K562 (cell line): Measurements from ENCODE around the gene CYSTM1. TPM values are rescaled to one million over a fixed set of nuclear protein-coding genes. Genes with fewer than 3 reads are reported as not detected.

Experiments
- ATAC-seq: fragments of 200-7000 bp; cut with Tn5 transposase; 3 replicates; pipeline ENCODE4 v1.9.1; 2020; ENCODE audit warnings: moderate library complexity
- BruUV-seq: library from RNA; stranded (reverse); fragments of 400-500 nt; replicated peaks from 2 replicates; lab custom pipeline; 2021; lab: Mats Ljungman, UMichigan
- CTCF ChIA-PET: fragments of 300-600 bp; formaldehyde crosslinking; extraction: SDS; loops from one replicate; lab custom pipeline; 2021; ENCODE audit warnings: low intra/inter-chr PET ratio; lab: Yijun Ruan, JAX
- POLR2A ChIA-PET: fragments of 300-600, 350-650 bp; sonication (Branson Sonifier 250); formaldehyde crosslinking; extraction: SDS; loops from one replicate; lab custom pipeline; 2021; ENCODE audit warnings: antibody characterized with exemption, inconsistent platforms; lab: Yijun Ruan, JAX
- DNase-seq, 4 experiments: peaks; one replicate each; pipeline versions ENCODE4 v3.0.0 to v3.0.0-alpha.2; 2011 to 2018; ENCODE audit warnings: low spot score in 3 of 4, mixed read lengths in 3 of 4; ENCODE audit errors: extremely low read depth in 1 of 4
- FAIRE-seq: peaks from 2 replicates; lab custom pipeline; 2011; peaks lifted over from hg19 to GRCh38; lab: Jason Lieb, UNC
- H2AFZ ChIP-seq: 2 replicates; pipeline ENCODE4 v1.6.0; 2011; ENCODE audit warnings: low read depth, low read length, control low read depth, inconsistent platforms
- H3K27ac ChIP-seq: fragments of 200-600 bp; 3 replicates; pipeline ENCODE4 v1.8.0; 2011; ENCODE audit warnings: low read depth, mild to moderate bottlenecking, control low read depth, inconsistent platforms, low read length, moderate library complexity, mixed read lengths; ENCODE audit errors: extremely low read depth
- H3K27me3 ChIP-seq, 2 experiments: fragments of 300-600 bp in 1 of 2; 2 replicates in 1 of 2; 3 replicates in 1 of 2; pipeline versions ENCODE4 v1.6.0 to v1.8.0; 2011; ENCODE audit warnings: inconsistent platforms in 2 of 2, low read length in 2 of 2, mild to moderate bottlenecking in 1 of 2, mixed read lengths in 1 of 2, moderate library complexity in 1 of 2; ENCODE audit not compliant: control insufficient read depth in 2 of 2, insufficient read depth in 2 of 2
- H3K36me3 ChIP-seq: fragments of 300-600 bp; 3 replicates; pipeline ENCODE4 v1.8.0; 2011; ENCODE audit warnings: mild to moderate bottlenecking, low read length, inconsistent platforms; ENCODE audit not compliant: control insufficient read depth, insufficient read depth
- H3K4me1 ChIP-seq, 2 experiments: fragments of 200-600 bp in 1 of 2; replicated peaks in 1 of 2; 2 replicates in 1 of 2; 3 replicates in 1 of 2; pipeline versions ENCODE4 v1.5.1 to v1.8.0; 2011; ENCODE audit warnings: inconsistent platforms in 2 of 2, low read length in 2 of 2, mild to moderate bottlenecking in 1 of 2, mixed read lengths in 1 of 2, moderate library complexity in 1 of 2; ENCODE audit not compliant: control insufficient read depth in 2 of 2, insufficient read depth in 2 of 2
- H3K4me2 ChIP-seq: 2 replicates; pipeline ENCODE4 v1.6.1; 2011; ENCODE audit warnings: low read length, control low read depth, inconsistent platforms, mixed read lengths; ENCODE audit not compliant: insufficient read depth
- H3K4me3 ChIP-seq: fragments of 200-600 bp; sonication (generic), shearing (Covaris generic); 2 replicates; pipeline ENCODE4 v1.5.1; 2016; ENCODE audit warnings: control low read depth, inconsistent platforms
- H3K79me2 ChIP-seq: fragments of 200-600 bp; 3 replicates; pipeline ENCODE4 v1.8.0; 2011; ENCODE audit warnings: low read length, inconsistent platforms; ENCODE audit not compliant: control insufficient read depth, insufficient read depth
- H3K9ac ChIP-seq, 2 experiments: 2 replicates each; pipeline versions ENCODE4 v1.6.0 to v1.6.1; 2011; ENCODE audit warnings: low read depth in 2 of 2, low read length in 2 of 2, control low read depth in 1 of 2, inconsistent platforms in 1 of 2, mild to moderate bottlenecking in 1 of 2, mixed read lengths in 1 of 2; ENCODE audit not compliant: insufficient read depth in 1 of 2
- H3K9me1 ChIP-seq: one replicate; pipeline ENCODE4 v1.6.0; 2011; ENCODE audit warnings: inconsistent platforms, mild to moderate bottlenecking, low read length, moderate library complexity; ENCODE audit not compliant: control insufficient read depth, insufficient read depth
- H3K9me3 ChIP-seq: replicated peaks from 2 replicates; pipeline ENCODE4 v1.5.1; 2011; ENCODE audit warnings: low read depth, low read length, inconsistent platforms; ENCODE audit not compliant: control insufficient read depth, insufficient read depth
- H4K20me1 ChIP-seq: replicated peaks from 2 replicates; pipeline ENCODE4 v1.6.1; 2011; ENCODE audit warnings: low read length, inconsistent platforms, mixed read lengths; ENCODE audit not compliant: control insufficient read depth, insufficient read depth
- ATF7 ChIP-seq: fragments of 450-650 bp; IDR thresholded peaks from 2 replicates; pipeline ENCODE4 v1.7.1; 2014; ENCODE audit warnings: mild to moderate bottlenecking, moderate library complexity
- EHMT2 ChIP-seq: fragments of 450-650 bp; IDR thresholded peaks from 2 replicates; pipeline ENCODE4 v1.6.1; 2018; ENCODE audit warnings: antibody characterized with exemption
- FIP1L1 ChIP-seq: fragments of 200-400 bp; formaldehyde crosslinking; IDR thresholded peaks from 2 replicates; pipeline ENCODE4 v1.6.1; 2018; ENCODE audit warnings: mild to moderate bottlenecking, low read depth, low read length; ENCODE audit not compliant: poor library complexity, severe bottlenecking
- HDAC3 ChIP-seq: fragments of 450-650 bp; IDR thresholded peaks from 2 replicates; pipeline ENCODE4 v1.6.1; 2018; ENCODE audit warnings: borderline replicate concordance, mild to moderate bottlenecking, moderate library complexity; ENCODE audit not compliant: partially characterized antibody
- NONO ChIP-seq, 2 experiments: fragments of 200-400 bp in 1 of 2; fragments of 450-650 bp in 1 of 2; formaldehyde crosslinking in 1 of 2; IDR thresholded peaks; 2 replicates each; pipeline ENCODE4 v1.6.1; 2017; ENCODE audit warnings: low read depth in 2 of 2, mild to moderate bottlenecking in 2 of 2, moderate library complexity in 2 of 2, low read length in 1 of 2
- PURB ChIP-seq: sonication (generic); formaldehyde crosslinking; IDR thresholded peaks from 2 replicates; pipeline ENCODE4 v1.9.0; 2021; ENCODE audit warnings: low read depth, mild to moderate bottlenecking, missing genetic modification reagents
- SMARCB1 ChIP-seq: IDR thresholded peaks from 2 replicates; pipeline ENCODE4 v1.6.1; 2011; ENCODE audit warnings: improper control_type of control experiment, low read depth; ENCODE audit not compliant: insufficient read length
- SMC3 ChIP-seq: conservative IDR thresholded peaks from 2 replicates; pipeline ENCODE4 v1.6.1; 2011; ENCODE audit warnings: low read depth, low read length, improper control_type of control experiment; ENCODE audit not compliant: insufficient read depth
- ZFP36 ChIP-seq: fragments of 150-350 bp; IDR thresholded peaks from 2 replicates; pipeline ENCODE4 v1.6.1; 2018; ENCODE audit warnings: low read length, low read depth; ENCODE audit not compliant: partially characterized antibody
- ZNF274 ChIP-seq: IDR thresholded peaks from 2 replicates; pipeline ENCODE4 v1.6.1; 2011; ENCODE audit warnings: low read depth, mild to moderate bottlenecking, low read length, moderate library complexity, borderline replicate concordance
- WGBS: fragments of 100-300 bp; shearing (Covaris generic); methylation state at CpG from one replicate; pipeline ENCODE4 v1.1.6; 2016; ENCODE audit warnings: low coverage, mixed read lengths; ENCODE audit not compliant: insufficient coverage; ENCODE audit errors: missing lambda C conversion rate; 5-methylcytosine and 5-hydroxymethylcytosine counted together
- in situ Hi-C: fragments of 300-500 bp; cut with MboI; formaldehyde crosslinking; loops from 4 replicates; pipeline ENCODE4 v1.15.0; 2018; ENCODE audit warnings: inconsistent platforms, mixed read lengths
- intact Hi-C: fragments of 100-400 bp; cut with micrococcal nuclease; formaldehyde crosslinking; loops from 2 replicates; pipeline ENCODE4 v1.14.2; 2022
- polyA plus RNA-seq, 8 experiments: library from polyadenylated mRNA; depleted of rRNA in 4 of 8; stranded (reverse) in 5 of 8; unstranded in 3 of 8; fragments of >200 nt; fragmentation: Nextera tagmentation in 2 of 8; fragmentation: Illumina TruSeq in 1 of 8; extraction: Ambion mirVana in 2 of 8; extraction: Trizol in 1 of 8; gene quantifications; 2 replicates each; pipeline versions ENCODE4 v1.2.1 to v1.2.3, GENCODE V29; 2011 to 2014; ENCODE audit warnings: inconsistent platforms in 1 of 8, missing spikeins in 1 of 8
- total RNA-seq, 7 experiments: library from RNA; depleted of rRNA in 6 of 7; stranded (reverse); fragments of >200 nt in 6 of 7; fragmentation: Illumina TruSeq in 2 of 7; extraction: Trizol in 2 of 7; gene quantifications; 2 replicates each; pipeline versions ENCODE4 v1.2.1 to v1.2.3, GENCODE V29; 2011 to 2021; ENCODE audit warnings: low replicate concordance in 1 of 7
- TF ChIP-seq, protein P1 (sequence below): sonication (generic); formaldehyde crosslinking; IDR thresholded peaks from 2 replicates; pipeline ENCODE4 v1.8.1; 2023; ENCODE audit warnings: mild to moderate bottlenecking, missing genetic modification reagents
- TF ChIP-seq, protein P2 (sequence below), 3 experiments: IDR thresholded peaks in 2 of 3; conservative IDR thresholded peaks in 1 of 3; 2 replicates each; pipeline ENCODE4 v1.5.1; 2011 to 2012; ENCODE audit warnings: low read length in 3 of 3, mild to moderate bottlenecking in 3 of 3, control low read depth in 2 of 3, improper control_type of control experiment in 1 of 3, inconsistent platforms in 1 of 3, low read depth in 1 of 3, mixed read lengths in 1 of 3, moderate library complexity in 1 of 3; ENCODE audit not compliant: insufficient read depth in 2 of 3
- TF ChIP-seq, protein P3 (sequence below): fragments of 450-650 bp; IDR thresholded peaks from 2 replicates; pipeline ENCODE4 v1.6.1; 2016; ENCODE audit warnings: mild to moderate bottlenecking

Gene CYSTM1
- total and polyA plus RNA-seq, 9 of the 15 experiments (the other 6 are each of a cell fraction or from before 2014, with no cell fraction given): 76.1 to 422 (median 108) TPM

DNA sequence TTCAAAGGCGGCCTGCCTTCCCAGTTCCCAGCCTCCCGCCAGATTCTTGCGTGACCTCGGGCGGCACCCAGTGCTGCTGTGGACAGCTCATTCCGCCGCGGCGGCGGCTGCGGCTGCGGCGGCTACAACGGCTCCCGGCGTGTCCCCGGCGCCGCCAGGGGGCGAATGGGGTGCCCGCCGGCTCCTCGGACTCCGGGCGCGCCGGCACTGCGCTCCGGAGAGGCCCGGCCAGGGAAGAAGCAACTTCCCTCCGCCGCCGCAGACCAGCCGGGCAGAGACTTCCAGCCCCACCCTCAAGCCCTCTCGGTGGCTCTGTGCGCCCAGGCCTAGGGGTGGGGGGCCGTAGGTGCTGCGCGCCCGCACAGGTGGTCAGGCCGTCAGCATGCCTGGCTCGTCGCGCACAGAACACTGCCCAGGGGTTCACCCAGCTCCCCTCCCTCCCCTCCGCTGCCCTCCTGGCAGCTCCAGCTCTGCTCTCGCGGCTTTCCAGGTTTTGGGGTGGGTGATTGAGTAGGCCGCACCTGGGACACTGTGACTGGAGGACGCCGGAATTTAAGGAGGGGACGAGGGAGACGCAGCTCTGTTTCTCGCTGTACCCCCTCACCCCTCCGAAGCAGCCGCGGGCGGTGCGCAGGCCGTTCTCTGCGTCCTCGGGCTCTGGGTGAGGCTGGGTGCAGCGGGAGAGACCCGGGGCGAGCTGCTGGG, 29.0 kb upstream of the CYSTM1 start:
- Histone ChIP-seq H3K4me2 (peak overlapping the region; percentile 40), H3K27ac (no peak overlapping the region), H3K27me3 (peaks cover 0 to 19% of the 10 kb centered on the region in 2 experiments; a peak in 2 of 5 replicates), H3K9ac (peak overlapping the region in 1 of 2 experiments; percentile 82; a peak in 2 of 4 replicates), H3K9me1 (no peaks in the 10 kb centered on the region), H4K20me1 (peaks cover 30% of the 10 kb centered on the region), H2AFZ (peak overlapping the region; percentile 53; the same call in 1 of the 2 replicates), H3K4me1 (peaks cover 2 to 12% of the 10 kb centered on the region in 2 experiments; a peak in 3 of 5 replicates), H3K9me3 (no peaks in the 10 kb centered on the region), H3K79me2 (no peaks in the 10 kb centered on the region), H3K4me3 (no peak overlapping the region), H3K36me3 (no peaks in the 10 kb centered on the region)
- in situ Hi-C loops: no loop called here
- ChIA-PET POLR2A (interaction anchor here (0.6 to 2.0 kb wide), 4 partner anchors 7 to 757 kb away, joined by 3 to 4 read pairs (median 4); no protein-coding TSS in a partner anchor), CTCF (interaction anchor here (0.6 to 6.7 kb wide), 6 partner anchors 12 to 212 kb away, joined by 3 to 59 read pairs (median 4); no protein-coding TSS in a partner anchor)
- intact Hi-C loops: no loop called here
- DNase-seq (peak; percentile 70 to 80 (median 76)), ATAC-seq (peak; percentile 94), FAIRE-seq (no peak)
- WGBS: 20% methylated on average over 51 of the region's 64 CpGs
- BruUV-seq: no TSS peak
- peak; percentile 54 for TF ChIP-seq SMC3
- TF ChIP-seq, protein P1, sequence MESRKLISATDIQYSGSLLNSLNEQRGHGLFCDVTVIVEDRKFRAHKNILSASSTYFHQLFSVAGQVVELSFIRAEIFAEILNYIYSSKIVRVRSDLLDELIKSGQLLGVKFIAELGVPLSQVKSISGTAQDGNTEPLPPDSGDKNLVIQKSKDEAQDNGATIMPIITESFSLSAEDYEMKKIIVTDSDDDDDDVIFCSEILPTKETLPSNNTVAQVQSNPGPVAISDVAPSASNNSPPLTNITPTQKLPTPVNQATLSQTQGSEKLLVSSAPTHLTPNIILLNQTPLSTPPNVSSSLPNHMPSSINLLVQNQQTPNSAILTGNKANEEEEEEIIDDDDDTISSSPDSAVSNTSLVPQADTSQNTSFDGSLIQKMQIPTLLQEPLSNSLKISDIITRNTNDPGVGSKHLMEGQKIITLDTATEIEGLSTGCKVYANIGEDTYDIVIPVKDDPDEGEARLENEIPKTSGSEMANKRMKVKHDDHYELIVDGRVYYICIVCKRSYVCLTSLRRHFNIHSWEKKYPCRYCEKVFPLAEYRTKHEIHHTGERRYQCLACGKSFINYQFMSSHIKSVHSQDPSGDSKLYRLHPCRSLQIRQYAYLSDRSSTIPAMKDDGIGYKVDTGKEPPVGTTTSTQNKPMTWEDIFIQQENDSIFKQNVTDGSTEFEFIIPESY (CRISPR knock-in tag): peak; percentile 90
- TF ChIP-seq SMARCB1: no peak
- TF ChIP-seq, protein P2, sequence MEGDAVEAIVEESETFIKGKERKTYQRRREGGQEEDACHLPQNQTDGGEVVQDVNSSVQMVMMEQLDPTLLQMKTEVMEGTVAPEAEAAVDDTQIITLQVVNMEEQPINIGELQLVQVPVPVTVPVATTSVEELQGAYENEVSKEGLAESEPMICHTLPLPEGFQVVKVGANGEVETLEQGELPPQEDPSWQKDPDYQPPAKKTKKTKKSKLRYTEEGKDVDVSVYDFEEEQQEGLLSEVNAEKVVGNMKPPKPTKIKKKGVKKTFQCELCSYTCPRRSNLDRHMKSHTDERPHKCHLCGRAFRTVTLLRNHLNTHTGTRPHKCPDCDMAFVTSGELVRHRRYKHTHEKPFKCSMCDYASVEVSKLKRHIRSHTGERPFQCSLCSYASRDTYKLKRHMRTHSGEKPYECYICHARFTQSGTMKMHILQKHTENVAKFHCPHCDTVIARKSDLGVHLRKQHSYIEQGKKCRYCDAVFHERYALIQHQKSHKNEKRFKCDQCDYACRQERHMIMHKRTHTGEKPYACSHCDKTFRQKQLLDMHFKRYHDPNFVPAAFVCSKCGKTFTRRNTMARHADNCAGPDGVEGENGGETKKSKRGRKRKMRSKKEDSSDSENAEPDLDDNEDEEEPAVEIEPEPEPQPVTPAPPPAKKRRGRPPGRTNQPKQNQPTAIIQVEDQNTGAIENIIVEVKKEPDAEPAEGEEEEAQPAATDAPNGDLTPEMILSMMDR (IDR thresholded peaks at IDR 0.05 in 2 of 3, conservative IDR thresholded peaks at IDR 0.05 in 1 of 3; ENCODE audit: insufficient read depth in 2 of 3, low read depth in 1 of 3, low read length in 3 of 3): peak; percentile 62 to 85 (median 69)
- peak; percentile 40 for TF ChIP-seq FIP1L1
- TF ChIP-seq EHMT2: peak; percentile 74; the same call in 1 of the 2 replicates
- no peak for TF ChIP-seq ZNF274
- peak in 1 of 2 experiments; percentile 61; a peak in 1 of 4 replicates for TF ChIP-seq NONO (IDR thresholded peaks at IDR 0.05; ENCODE audit: low read depth in 2 of 2, low read length in 1 of 2)
- peak; percentile 54; the same call in 1 of the 2 replicates for TF ChIP-seq ATF7
- no peak for TF ChIP-seq PURB (CRISPR knock-in tag)
- TF ChIP-seq ZFP36: peak; percentile 21
- TF ChIP-seq, protein P3, sequence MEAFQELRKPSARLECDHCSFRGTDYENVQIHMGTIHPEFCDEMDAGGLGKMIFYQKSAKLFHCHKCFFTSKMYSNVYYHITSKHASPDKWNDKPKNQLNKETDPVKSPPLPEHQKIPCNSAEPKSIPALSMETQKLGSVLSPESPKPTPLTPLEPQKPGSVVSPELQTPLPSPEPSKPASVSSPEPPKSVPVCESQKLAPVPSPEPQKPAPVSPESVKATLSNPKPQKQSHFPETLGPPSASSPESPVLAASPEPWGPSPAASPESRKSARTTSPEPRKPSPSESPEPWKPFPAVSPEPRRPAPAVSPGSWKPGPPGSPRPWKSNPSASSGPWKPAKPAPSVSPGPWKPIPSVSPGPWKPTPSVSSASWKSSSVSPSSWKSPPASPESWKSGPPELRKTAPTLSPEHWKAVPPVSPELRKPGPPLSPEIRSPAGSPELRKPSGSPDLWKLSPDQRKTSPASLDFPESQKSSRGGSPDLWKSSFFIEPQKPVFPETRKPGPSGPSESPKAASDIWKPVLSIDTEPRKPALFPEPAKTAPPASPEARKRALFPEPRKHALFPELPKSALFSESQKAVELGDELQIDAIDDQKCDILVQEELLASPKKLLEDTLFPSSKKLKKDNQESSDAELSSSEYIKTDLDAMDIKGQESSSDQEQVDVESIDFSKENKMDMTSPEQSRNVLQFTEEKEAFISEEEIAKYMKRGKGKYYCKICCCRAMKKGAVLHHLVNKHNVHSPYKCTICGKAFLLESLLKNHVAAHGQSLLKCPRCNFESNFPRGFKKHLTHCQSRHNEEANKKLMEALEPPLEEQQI: no peak
- no peak for TF ChIP-seq HDAC3
